Amniotic epithelial cell (primary cell): ENCODE results near the gene GUCA2A.

Experiments
- DNase-seq: peaks from one replicate; pipeline ENCODE4 v3.0.0-alpha.2; 2010; ENCODE audit warnings: low read depth

The GUCA2A gene

DNA sequence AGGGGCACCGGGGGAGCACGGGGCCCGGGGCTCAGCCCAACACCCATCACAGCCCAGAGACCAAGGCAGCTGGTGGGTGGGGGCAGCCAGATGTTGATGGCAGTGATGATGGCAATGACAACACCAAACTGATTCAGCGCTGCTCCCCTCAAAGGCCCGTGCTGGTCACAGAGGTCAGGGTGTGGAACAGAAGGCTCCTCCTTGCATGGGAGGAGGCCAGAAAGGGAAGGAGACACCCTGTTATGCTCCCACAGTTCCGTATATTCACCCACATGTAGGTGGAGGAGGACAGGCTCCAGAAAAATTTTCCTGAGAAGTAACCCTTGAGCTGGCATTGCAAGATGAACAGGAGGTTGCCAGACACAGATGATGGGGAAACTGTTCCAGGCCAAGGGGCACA lies 10.9 kb downstream of the GUCA2A start:
- DNase-seq = no peak

DNA sequence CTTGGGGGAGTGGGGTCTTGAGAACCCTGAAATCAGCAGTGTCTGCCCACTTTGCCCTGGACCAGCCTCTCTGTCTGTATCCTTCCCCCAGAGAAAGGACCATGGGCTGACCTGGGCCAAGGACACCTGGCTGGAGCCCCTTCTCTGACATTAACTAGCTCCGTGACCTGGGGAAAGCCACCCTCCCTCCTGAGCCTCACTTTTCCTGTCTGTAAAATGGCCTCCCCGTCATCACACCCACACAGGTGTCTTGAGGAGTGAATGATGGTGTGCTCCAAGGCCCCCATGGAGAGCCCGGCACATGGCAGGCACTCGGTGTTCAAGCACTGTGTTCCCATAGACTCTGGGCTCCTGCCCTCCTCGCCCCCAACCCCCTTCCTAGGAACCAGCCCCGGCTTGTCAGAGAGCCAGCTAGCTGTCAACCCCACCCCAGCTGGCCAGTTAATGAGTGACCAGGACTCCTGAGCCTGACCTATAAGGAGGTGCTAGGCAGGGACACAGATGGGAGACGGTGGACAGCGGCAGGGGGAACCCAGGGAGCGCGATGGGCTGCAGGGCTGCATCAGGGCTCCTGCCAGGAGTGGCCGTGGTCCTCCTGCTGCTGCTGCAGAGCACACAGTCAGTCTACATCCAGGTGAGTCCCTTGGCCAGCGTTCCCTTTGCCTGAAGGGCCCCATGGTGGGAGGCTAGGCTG lies 11.5 kb downstream of the GUCA2A start, which contains the start of gene GUCA2B:
GUCA2B (plus strand) TSS at position 504 of the 694 bp plus-strand sequence; CDS start at position 545, 41 bp downstream.
- no peak for DNase-seq

- no peak for DNase-seq
These were observed 12.4 kb downstream of the GUCA2A start for GRCh38 chr1:42152119-42152518.

- no peak for DNase-seq
These were observed 13.9 kb downstream of the GUCA2A start for GRCh38 chr1:42150651-42151050.

DNA sequence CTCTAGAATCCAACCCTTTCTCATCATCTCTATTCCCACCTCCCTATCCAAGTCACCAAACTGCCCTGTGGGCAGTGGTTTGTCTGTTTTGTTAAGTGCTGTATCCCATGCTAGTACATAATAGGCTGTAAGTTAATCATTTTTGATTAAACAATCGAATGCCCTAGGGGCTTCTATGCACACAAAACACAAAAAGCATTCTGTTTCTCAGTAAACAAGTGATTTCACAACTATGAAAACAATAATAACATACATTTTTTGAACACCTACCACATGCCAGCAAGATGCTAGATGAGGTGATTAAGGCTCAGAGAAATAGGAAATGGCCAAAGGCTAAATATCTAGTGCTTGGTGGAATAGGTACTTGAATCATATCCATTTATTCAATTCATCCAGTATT lies 16.4 kb downstream of the GUCA2A start:
- DNase-seq = no peak

GRCh38 chr1:42146626-42147320 lies 17.8 kb downstream of the GUCA2A start:
- peak; percentile 38 for DNase-seq

DNA sequence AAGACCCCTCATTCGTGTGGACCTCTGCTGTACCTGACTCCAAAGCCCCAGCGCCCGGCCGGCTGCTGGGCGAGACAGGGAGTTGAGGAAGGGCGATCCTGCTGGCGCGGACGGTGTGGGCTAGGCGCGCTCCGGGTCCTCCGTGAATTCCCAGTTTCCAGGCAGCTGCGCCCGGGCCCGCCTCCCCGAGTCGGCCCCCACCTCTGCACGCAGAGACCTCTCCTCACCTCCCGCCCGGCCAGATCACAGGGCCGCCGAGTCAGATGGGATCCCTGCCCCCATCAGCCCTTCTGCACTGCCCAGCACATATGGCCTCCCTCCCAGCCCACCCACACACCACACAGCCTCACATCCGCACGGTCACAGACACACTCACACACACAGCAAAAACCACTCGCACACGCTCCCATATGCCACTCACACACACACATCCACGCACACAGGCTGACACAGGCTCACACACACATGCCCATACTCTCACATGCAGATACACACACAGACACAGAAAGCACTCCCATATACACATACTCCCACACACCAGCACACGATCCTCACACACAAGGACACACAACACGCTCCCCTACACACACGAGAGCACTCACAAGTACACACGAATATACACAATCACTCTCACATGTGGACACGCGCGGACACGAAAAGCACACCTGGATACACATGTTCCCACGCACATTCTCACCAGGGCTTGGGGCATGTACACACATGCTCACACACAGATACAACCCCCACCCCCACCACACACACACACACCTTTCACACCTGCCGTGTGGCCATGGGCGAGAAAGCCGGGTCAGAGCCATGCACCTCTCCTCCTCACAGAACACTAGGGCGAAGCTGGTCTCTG lies 18.6 kb downstream of the GUCA2A start:
- no peak for DNase-seq

- DNase-seq = no peak
These were observed 19.2 kb downstream of the GUCA2A start for GRCh38 chr1:42145389-42145716.

- DNase-seq = no peak
These were observed 19.7 kb downstream of the GUCA2A start for GRCh38 chr1:42144711-42145388.

DNA sequence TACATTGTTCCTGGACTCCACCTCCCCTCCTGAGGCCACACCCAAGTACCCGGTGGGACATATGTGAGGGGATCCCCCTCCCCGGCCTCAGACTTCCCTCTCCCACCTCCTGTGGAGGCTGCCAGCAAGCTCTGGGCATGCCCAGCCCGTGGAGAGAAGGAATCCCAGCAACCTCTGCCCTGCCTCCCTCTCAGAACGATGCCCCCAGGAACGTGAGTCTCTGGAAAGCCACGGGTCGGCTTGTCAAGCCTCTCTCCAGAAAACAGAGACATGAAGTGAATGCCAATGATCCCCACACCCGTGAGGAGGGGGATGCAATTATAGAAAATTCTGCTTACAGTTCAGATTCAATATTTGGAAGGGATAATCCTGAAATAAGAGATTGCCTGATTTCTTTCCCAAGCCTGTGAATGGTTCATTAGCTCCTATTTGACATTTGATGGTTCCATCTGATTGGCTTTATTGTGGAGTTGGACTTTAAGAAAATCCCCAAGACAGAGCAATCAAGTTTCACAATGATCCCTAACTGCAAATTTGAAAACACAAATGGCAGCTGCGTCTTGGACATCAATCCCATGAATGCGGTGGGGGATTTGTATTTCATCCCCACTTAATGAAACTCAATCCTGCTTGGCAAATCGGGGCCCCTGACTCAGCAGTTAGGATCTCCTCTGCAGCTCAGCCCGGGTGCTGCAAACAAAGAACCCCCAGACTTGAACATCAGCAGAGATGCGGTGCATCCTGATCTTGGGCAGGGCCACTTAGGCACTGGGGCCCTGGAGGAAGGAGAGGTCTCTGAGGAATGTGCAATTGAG lies 20.4 kb downstream of the GUCA2A start:
- no peak for DNase-seq

- DNase-seq = no peak
These were observed 21.5 kb downstream of the GUCA2A start for GRCh38 chr1:42142894-42143675.

- no peak for DNase-seq
These were observed 22.6 kb downstream of the GUCA2A start for GRCh38 chr1:42141978-42142377.

- DNase-seq = no peak
These were observed 24.4 kb downstream of the GUCA2A start for GRCh38 chr1:42140191-42140590.

- DNase-seq = no peak
These were observed 25.1 kb downstream of the GUCA2A start for GRCh38 chr1:42139444-42139843.

DNA sequence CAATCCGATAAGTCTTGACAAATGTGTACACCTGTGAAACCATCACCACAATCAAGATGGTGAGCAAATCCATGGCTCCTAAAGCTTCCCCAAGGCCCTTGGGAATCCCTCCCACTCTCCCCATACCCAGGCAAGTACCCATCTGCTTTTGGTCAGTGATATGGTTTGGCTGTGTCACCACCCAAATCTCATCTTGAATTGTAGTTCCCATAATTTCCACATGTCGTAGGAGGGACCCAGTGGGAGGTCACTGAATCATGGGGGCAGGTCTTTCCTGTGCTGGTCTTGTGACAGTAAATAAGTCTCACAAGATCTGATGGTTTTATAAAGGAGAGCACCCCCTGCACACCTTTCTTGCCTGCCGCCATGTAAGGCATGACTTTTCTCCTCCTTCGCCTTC lies 26.0 kb downstream of the GUCA2A start:
- DNase-seq = no peak

- no peak for DNase-seq
These were observed 26.8 kb downstream of the GUCA2A start for GRCh38 chr1:42137766-42138165.

DNA sequence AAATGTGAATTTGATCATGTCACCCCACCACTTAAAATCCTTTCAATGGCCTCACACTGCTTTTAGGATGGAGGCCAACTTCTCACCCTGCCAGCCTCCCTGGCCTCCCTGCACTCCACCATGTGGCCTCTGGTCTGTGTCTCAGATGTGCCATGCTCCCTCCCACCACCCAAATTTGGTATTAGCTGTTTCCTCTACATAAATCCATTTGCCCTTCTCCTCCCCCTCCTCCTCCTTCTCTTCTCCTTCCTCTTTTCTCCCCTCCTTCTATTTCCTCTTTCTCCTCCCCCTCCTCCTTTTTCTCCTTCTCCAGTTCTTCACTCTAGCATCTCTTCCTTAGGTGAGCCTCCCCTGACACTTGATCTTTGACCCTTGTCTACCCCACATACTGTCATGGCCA lies 28.1 kb downstream of the GUCA2A start:
- no peak for DNase-seq

GRCh38 chr1:42135426-42135825 lies 29.1 kb downstream of the GUCA2A start:
- peak; percentile 30 for DNase-seq

DNA sequence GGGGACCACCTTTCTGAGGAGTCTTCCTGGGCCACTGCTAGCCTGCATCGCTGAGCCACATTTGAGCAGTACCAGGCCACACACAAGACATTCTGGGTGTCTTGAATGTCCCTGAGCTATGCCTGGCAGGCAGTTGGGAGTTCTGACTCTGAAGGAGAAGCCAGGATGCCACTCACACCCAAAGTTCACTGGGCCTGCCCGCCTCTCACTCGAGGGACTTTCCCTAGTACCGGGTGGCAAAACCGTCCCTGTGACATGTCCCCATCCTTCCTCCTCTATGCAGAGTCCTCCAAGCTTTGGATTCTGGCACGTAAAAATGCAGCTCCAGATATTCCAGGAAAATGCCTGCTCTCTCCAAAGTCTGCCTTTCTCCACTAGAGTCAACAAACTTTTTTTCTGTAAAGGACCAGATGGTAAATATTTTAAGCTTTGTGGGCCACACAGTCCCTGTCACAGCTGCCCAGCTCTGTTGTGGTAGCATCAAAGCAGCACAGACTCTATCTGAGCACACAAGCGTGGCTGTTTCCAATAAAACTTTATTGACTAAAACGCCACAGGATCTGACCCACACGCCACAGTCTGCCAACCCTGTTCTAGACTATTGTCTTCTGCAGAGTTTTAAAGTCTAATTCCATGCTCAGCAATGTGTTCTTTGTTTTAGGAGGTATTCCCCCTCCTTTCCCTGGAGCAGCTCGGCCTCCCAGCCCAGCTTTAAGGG lies 30.6 kb downstream of the GUCA2A start:
- DNase-seq = no peak

DNA sequence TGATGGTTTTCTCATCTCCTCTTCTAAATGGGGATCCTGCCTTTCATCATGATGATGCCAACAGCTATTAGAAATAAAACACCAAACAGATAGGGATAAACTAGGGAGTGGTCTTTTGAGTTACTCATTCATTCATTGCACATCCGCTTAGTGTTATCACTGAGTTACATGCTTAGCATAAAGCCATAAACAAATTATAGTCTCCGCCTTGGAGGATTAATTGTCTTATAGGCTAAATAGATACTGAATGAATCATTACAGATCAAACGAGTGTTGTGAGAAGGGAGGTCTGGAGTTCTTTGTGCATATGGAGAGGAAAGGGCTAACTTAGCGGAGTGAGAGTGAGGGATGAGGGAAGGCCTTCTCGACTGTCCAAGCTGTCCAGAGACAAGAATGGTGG lies 31.2 kb downstream of the GUCA2A start:
- DNase-seq = no peak
